ENCODE results near the gene BCL2L12. TPM values are rescaled to one million over a fixed set of nuclear protein-coding genes. Genes with fewer than 3 reads are reported as not detected.

BCL2L12 gene
- total RNA-seq, 1 donor from 2014 or later = 31.5 TPM

- peak overlapping the region; percentile 53 for H3K4me3 ChIP-seq (ENCODE audit: insufficient read depth, low read depth, low read length)
- TF ChIP-seq EZH2 (IDR thresholded peaks at IDR 0.05; ENCODE audit: insufficient read depth, low read length) = no peak
- TF ChIP-seq CTCF (IDR thresholded peaks at IDR 0.05; ENCODE audit: insufficient read depth, low read depth, low read length) = no peak
- no peaks in the 10 kb centered on the region for H3K27me3 ChIP-seq (ENCODE audit: insufficient read depth, low read length)
- no peaks in the 10 kb centered on the region for H3K36me3 ChIP-seq (ENCODE audit: insufficient read depth, low read length)
- peak overlapping the region; percentile 100 for H3K27ac Mint-ChIP-seq (ENCODE audit: unreplicated experiment)
- H3K27ac ChIP-seq (ENCODE audit: low read depth, low read length) = peak overlapping the region; percentile 98
- peaks cover 6% of the 10 kb centered on the region for H3K36me3 Mint-ChIP-seq (ENCODE audit: low read depth, unreplicated experiment)
- peak overlapping the region; percentile 93 for H3K4me3 Mint-ChIP-seq (ENCODE audit: unreplicated experiment)
- no peaks in the 10 kb centered on the region for H3K9me3 Mint-ChIP-seq (ENCODE audit: unreplicated experiment)
- peak; percentile 93 for FAIRE-seq
- H3K9ac ChIP-seq (ENCODE audit: low read length) = peak overlapping the region; percentile 90
- peak; percentile 90 for DNase-seq (ENCODE audit: low read depth)
- H3K9me3 ChIP-seq (ENCODE audit: insufficient read depth, low read depth, low read length) = no peaks in the 10 kb centered on the region
- peaks cover 41% of the 10 kb centered on the region for H3K79me2 ChIP-seq (ENCODE audit: insufficient read depth, low read length)
- H4K20me1 ChIP-seq (ENCODE audit: insufficient read depth, low read length) = peaks cover 36% of the 10 kb centered on the region
- H3K27me3 Mint-ChIP-seq (ENCODE audit: low read depth, unreplicated experiment) = no peaks in the 10 kb centered on the region
- peaks cover 23% of the 10 kb centered on the region for H3K4me1 ChIP-seq (ENCODE audit: insufficient read depth, low read length)
- H3K4me1 Mint-ChIP-seq (ENCODE audit: low read depth, unreplicated experiment) = peaks cover 6% of the 10 kb centered on the region
- peak overlapping the region; percentile 92 for H2AFZ ChIP-seq (ENCODE audit: low read depth, low read length)
- H3K4me2 ChIP-seq (ENCODE audit: low read length) = peak overlapping the region; percentile 85
These were observed 10.5 kb downstream of the BCL2L12 start for GRCh38 chr19:49676136-49676783.

GRCh38 chr19:49676784-49677230 is 11.1 kb downstream of the BCL2L12 start:
- peaks cover 6% of the 10 kb centered on the region for H3K4me1 Mint-ChIP-seq (ENCODE audit: low read depth, unreplicated experiment)
- FAIRE-seq = no peak
- H4K20me1 ChIP-seq (ENCODE audit: insufficient read depth, low read length) = peaks cover 40% of the 10 kb centered on the region

More at GRCh38 chr19:49676784-49677230, 11.1 kb downstream of the BCL2L12 start:
- Histone ChIP-seq H3K79me2 (ENCODE audit: insufficient read depth, low read length) (peaks cover 45% of the 10 kb centered on the region), H3K9me3 (ENCODE audit: insufficient read depth, low read depth, low read length) (no peaks in the 10 kb centered on the region), H3K27ac (ENCODE audit: low read depth, low read length) (peak overlapping the region; percentile 98), H3K9ac (ENCODE audit: low read length) (peak overlapping the region; percentile 93), H3K4me1 (ENCODE audit: insufficient read depth, low read length) (peaks cover 23% of the 10 kb centered on the region), H2AFZ (ENCODE audit: low read depth, low read length) (no peak overlapping the region), H3K36me3 (ENCODE audit: insufficient read depth, low read length) (no peaks in the 10 kb centered on the region), H3K4me2 (ENCODE audit: low read length) (peak overlapping the region; percentile 93), H3K4me3 (ENCODE audit: insufficient read depth, low read depth, low read length) (peak overlapping the region; percentile 88), H3K27me3 (ENCODE audit: insufficient read depth, low read length) (no peaks in the 10 kb centered on the region)
- no peaks in the 10 kb centered on the region for H3K27me3 Mint-ChIP-seq (ENCODE audit: low read depth, unreplicated experiment)
- peak overlapping the region; percentile 93 for H3K4me3 Mint-ChIP-seq (ENCODE audit: unreplicated experiment)
- peak overlapping the region; percentile 100 for H3K27ac Mint-ChIP-seq (ENCODE audit: unreplicated experiment)
- H3K36me3 Mint-ChIP-seq (ENCODE audit: low read depth, unreplicated experiment) = peaks cover 6% of the 10 kb centered on the region
- peak; percentile 99 for DNase-seq (ENCODE audit: low read depth)
- TF ChIP-seq EZH2 (IDR thresholded peaks at IDR 0.05; ENCODE audit: insufficient read depth, low read length) (no peak), CTCF (IDR thresholded peaks at IDR 0.05; ENCODE audit: insufficient read depth, low read depth, low read length) (no peak)
- H3K9me3 Mint-ChIP-seq (ENCODE audit: unreplicated experiment) = no peaks in the 10 kb centered on the region
